H9 (cell line): ENCODE data around the gene TPRG1. TPM values are rescaled to one million over a fixed set of nuclear protein-coding genes. Genes with fewer than 3 reads are reported as not detected.

Experiments used
- DNase-seq: peaks from one replicate; pipeline ENCODE4 v3.0.0-alpha.2; 2017
- H2AFZ ChIP-seq: one replicate; pipeline ENCODE4 v1.6.1; 2013; ENCODE audit warnings: mild to moderate bottlenecking, low read length, control low read depth, moderate library complexity
- H2AK5ac ChIP-seq: 2 replicates; pipeline ENCODE4 v1.6.1; 2013; ENCODE audit warnings: low read length, control low read depth, mixed read lengths; ENCODE audit not compliant: insufficient read length
- H2BK120ac ChIP-seq: one replicate; pipeline ENCODE4 v1.6.1; 2013; ENCODE audit warnings: low read depth, mild to moderate bottlenecking, low read length, control low read depth, inconsistent platforms; ENCODE audit not compliant: poor library complexity, severe bottlenecking
- H2BK12ac ChIP-seq: 2 replicates; pipeline ENCODE4 v1.6.1; 2013; ENCODE audit warnings: low read length, control low read depth, mixed read lengths, low read depth; ENCODE audit not compliant: insufficient read length
- H2BK15ac ChIP-seq: 2 replicates; pipeline ENCODE4 v1.6.1; 2013; ENCODE audit warnings: low read depth, low read length, control low read depth
- H2BK20ac ChIP-seq: one replicate; pipeline ENCODE4 v1.6.1; 2013; ENCODE audit warnings: low read depth, mild to moderate bottlenecking, low read length, control low read depth, inconsistent platforms; ENCODE audit not compliant: poor library complexity, severe bottlenecking
- H2BK5ac ChIP-seq: 2 replicates; pipeline ENCODE4 v1.6.1; 2013; ENCODE audit warnings: low read length, control low read depth, mixed read lengths; ENCODE audit not compliant: insufficient read length
- H3K14ac ChIP-seq: 2 replicates; pipeline ENCODE4 v1.6.1; 2013; ENCODE audit warnings: low read length, control low read depth; ENCODE audit not compliant: insufficient read depth
- H3K18ac ChIP-seq: 2 replicates; pipeline ENCODE4 v1.6.1; 2013; ENCODE audit warnings: low read depth, mild to moderate bottlenecking, mixed read lengths, low read length, control low read depth; ENCODE audit not compliant: insufficient read length
- H3K23ac ChIP-seq: 2 replicates; pipeline ENCODE4 v1.6.1; 2013; ENCODE audit warnings: low read length, control low read depth, mixed read lengths, low read depth; ENCODE audit not compliant: insufficient read length
- H3K23me2 ChIP-seq: 2 replicates; pipeline ENCODE4 v1.6.1; 2013; ENCODE audit warnings: low read depth, mild to moderate bottlenecking, mixed read lengths, low read length, control low read depth; ENCODE audit not compliant: insufficient read length, poor library complexity, severe bottlenecking
- H3K27ac ChIP-seq: 2 replicates; pipeline ENCODE4 v1.5.1; 2013; ENCODE audit warnings: low read length, control low read depth, mixed read lengths, low read depth; ENCODE audit not compliant: insufficient read length
- H3K27me3 ChIP-seq: 2 replicates; pipeline ENCODE4 v1.6.1; 2013; ENCODE audit warnings: low read length, control low read depth, inconsistent platforms; ENCODE audit not compliant: insufficient read depth
- H3K4ac ChIP-seq: 2 replicates; pipeline ENCODE4 v1.6.1; 2013; ENCODE audit warnings: low read depth, mild to moderate bottlenecking, control low read depth, inconsistent platforms, low read length, moderate library complexity
- H3K4me1 ChIP-seq: 2 replicates; pipeline ENCODE4 v1.6.1; 2013; ENCODE audit warnings: low read length, control low read depth, inconsistent platforms; ENCODE audit not compliant: insufficient read depth
- H3K4me2 ChIP-seq: 2 replicates; pipeline ENCODE4 v1.6.1; 2013; ENCODE audit warnings: low read length, control low read depth, mixed read lengths; ENCODE audit not compliant: insufficient read length, insufficient read depth
- H3K56ac ChIP-seq: 2 replicates; pipeline ENCODE4 v1.6.1; 2013; ENCODE audit warnings: low read depth, mild to moderate bottlenecking, mixed read lengths, low read length, control low read depth; ENCODE audit not compliant: insufficient read length
- H3K79me1 ChIP-seq: 2 replicates; pipeline ENCODE4 v1.6.1; 2013; ENCODE audit warnings: low read depth, mild to moderate bottlenecking, moderate library complexity, low read length, control low read depth, inconsistent platforms; ENCODE audit not compliant: insufficient read depth, poor library complexity, severe bottlenecking
- H3K79me2 ChIP-seq: 2 replicates; pipeline ENCODE4 v1.6.1; 2013; ENCODE audit warnings: low read length, control low read depth, inconsistent platforms; ENCODE audit not compliant: insufficient read depth
- H3K9ac ChIP-seq: 2 replicates; pipeline ENCODE4 v1.6.1; 2013; ENCODE audit warnings: low read length, control low read depth, mixed read lengths; ENCODE audit not compliant: insufficient read length; ENCODE audit errors: extremely low read depth
- H3K9me3 ChIP-seq: one replicate; pipeline ENCODE4 v1.6.1; 2013; ENCODE audit warnings: low read depth, low read length, inconsistent platforms; ENCODE audit not compliant: control insufficient read depth
- H3T11ph ChIP-seq: one replicate; pipeline ENCODE4 v1.6.1; 2013; ENCODE audit warnings: mild to moderate bottlenecking, low read length, control low read depth, inconsistent platforms
- H4K20me1 ChIP-seq: one replicate; pipeline ENCODE4 v1.6.1; 2013; ENCODE audit not compliant: control insufficient read depth, insufficient read length, insufficient read depth
- H4K5ac ChIP-seq: 2 replicates; pipeline ENCODE4 v1.6.1; 2013; ENCODE audit warnings: low read depth, mild to moderate bottlenecking, mixed read lengths, low read length, control low read depth; ENCODE audit not compliant: insufficient read length
- H4K8ac ChIP-seq: replicated peaks from 2 replicates; pipeline ENCODE4 v1.6.1; 2013; ENCODE audit warnings: low read length, control low read depth, mixed read lengths, low read depth; ENCODE audit not compliant: insufficient read length
- H4K91ac ChIP-seq: 2 replicates; pipeline ENCODE4 v1.6.1; 2013; ENCODE audit warnings: low read depth, mild to moderate bottlenecking, moderate library complexity, mixed read lengths, low read length, control low read depth; ENCODE audit not compliant: insufficient read length
- H3K27ac Mint-ChIP-seq, 3 experiments: 2 replicates in 2 of 3; 3 replicates in 1 of 3; pipeline ENCODE4 v1.8.0; 2020 to 2021; ENCODE audit warnings: mixed read lengths in 3 of 3, mild to moderate bottlenecking in 1 of 3, moderate library complexity in 1 of 3
- H3K27me3 Mint-ChIP-seq: 2 replicates; pipeline ENCODE4 v1.8.0; 2021; ENCODE audit warnings: low read depth, mild to moderate bottlenecking, moderate library complexity, mixed read lengths
- H3K36me3 Mint-ChIP-seq, 3 experiments: 2 replicates in 2 of 3; 3 replicates in 1 of 3; pipeline ENCODE4 v1.8.0; 2020 to 2021; ENCODE audit warnings: low read depth in 3 of 3, mixed read lengths in 3 of 3; ENCODE audit not compliant: insufficient read depth in 1 of 3
- H3K4me1 Mint-ChIP-seq, 2 experiments: 2 replicates each; pipeline ENCODE4 v1.8.0; 2020; ENCODE audit warnings: mixed read lengths in 2 of 2
- H3K4me3 Mint-ChIP-seq, 2 experiments: 2 replicates in 1 of 2; 3 replicates in 1 of 2; pipeline ENCODE4 v1.8.0; 2020 to 2021; ENCODE audit warnings: mild to moderate bottlenecking in 2 of 2, mixed read lengths in 2 of 2, moderate library complexity in 1 of 2
- H3K9me3 Mint-ChIP-seq, 2 experiments: 2 replicates in 1 of 2; 3 replicates in 1 of 2; pipeline ENCODE4 v1.8.0; 2020; ENCODE audit warnings: mild to moderate bottlenecking in 2 of 2, mixed read lengths in 2 of 2, moderate library complexity in 1 of 2
- CTCF ChIP-seq: fragments of 200-600 bp; sonication (generic); conservative IDR thresholded peaks from 3 replicates; pipeline ENCODE4 v1.8.0; 2021; ENCODE audit warnings: antibody characterized with exemption, mild to moderate bottlenecking
- total RNA-seq: library from RNA; stranded (reverse); gene quantifications from 2 replicates; pipeline ENCODE4 v1.2.1, GENCODE V29; 2021

TPRG1 gene
- total RNA-seq, 1 experiment from 2014 or later = 0.66 TPM

- H2AK5ac ChIP-seq = no peak overlapping the region
- peaks cover 3% of the 10 kb centered on the region; the same call in 1 of the 2 replicates for H3K4me1 ChIP-seq
- DNase-seq = no peak
- Mint-ChIP-seq H3K27ac (no peak overlapping the region), H3K27me3 (no peaks in the 10 kb centered on the region), H3K36me3 (no peaks in the 10 kb centered on the region), H3K4me3 (no peak overlapping the region), H3K4me1 (peaks cover 13 to 15% of the 10 kb centered on the region in 2 experiments), H3K9me3 (no peaks in the 10 kb centered on the region)
- no peak overlapping the region for H2BK15ac ChIP-seq
- H3K23ac ChIP-seq = no peak overlapping the region
- H3K14ac ChIP-seq = no peak overlapping the region
- no peak overlapping the region for H3K9ac ChIP-seq
- H3K56ac ChIP-seq = no peak overlapping the region
- no peak overlapping the region for H3K27ac ChIP-seq
- no peak overlapping the region for H4K5ac ChIP-seq
- no peaks in the 10 kb centered on the region for H3K79me2 ChIP-seq
- no peak overlapping the region for H3K18ac ChIP-seq
- no peak overlapping the region for H2BK120ac ChIP-seq
- no peaks in the 10 kb centered on the region for H4K20me1 ChIP-seq
- no peak overlapping the region for H3T11ph ChIP-seq
- no peak overlapping the region for H3K4me2 ChIP-seq
- no peak overlapping the region for H4K8ac ChIP-seq
- H3K9me3 ChIP-seq = no peaks in the 10 kb centered on the region
- H3K79me1 ChIP-seq = no peaks in the 10 kb centered on the region
- H3K23me2 ChIP-seq = no peaks in the 10 kb centered on the region
- no peak overlapping the region for H4K91ac ChIP-seq
- H2AFZ ChIP-seq = no peak overlapping the region
- no peak for TF ChIP-seq CTCF
- H2BK5ac ChIP-seq = no peak overlapping the region
- no peak overlapping the region for H2BK20ac ChIP-seq
- no peak overlapping the region for H3K4ac ChIP-seq
- H2BK12ac ChIP-seq = no peak overlapping the region
- no peaks in the 10 kb centered on the region for H3K27me3 ChIP-seq
Measured at GRCh38 chr3:189286188-189286587, 114.4 kb downstream of the TPRG1 start.
